HCT116 (cell line): ENCODE measurements around the gene TRMO. TPM values are rescaled to one million over a fixed set of nuclear protein-coding genes. Genes with fewer than 3 reads are reported as not detected.

ENCODE experiments used
- ATAC-seq: fragments of 200-7000 bp; cut with Tn5 transposase; 2 replicates; pipeline ENCODE4 v1.9.1; 2020; ENCODE audit warnings: mild to moderate bottlenecking, moderate library complexity
- BruUV-seq: library from RNA; stranded (reverse); fragments of 400-500 nt; replicated peaks from 2 replicates; lab custom pipeline; 2021; lab: Mats Ljungman, UMichigan
- CTCF ChIA-PET: fragments of 300-600 bp; sonication (Branson Sonifier 250); formaldehyde crosslinking; loops from one replicate; lab custom pipeline; 2021; ENCODE audit warnings: antibody characterized with exemption; lab: Charles Lee
- POLR2A ChIA-PET: fragments of 300-600, 350-600 bp; sonication (Branson Sonifier 250); formaldehyde crosslinking; loops from one replicate; lab custom pipeline; 2021; ENCODE audit warnings: antibody characterized with exemption; lab: Charles Lee
- RAD21 ChIA-PET, 2 experiments: fragments of 300-600 bp; sonication (Branson Sonifier 250); formaldehyde crosslinking; loops; one replicate each; lab custom pipeline; 2023; ENCODE audit warnings: low total read pairs in 2 of 2; ENCODE audit not compliant: uncharacterized antibody in 2 of 2, unreplicated experiment in 2 of 2, low non-redundant PET in 1 of 2; lab: Charles Lee
- DNase-seq: peaks from one replicate; pipeline ENCODE4 v3.0.0-alpha.2; 2010; ENCODE audit warnings: low read depth, low spot score
- H2AFZ ChIP-seq: fragments of 200-600 bp; shearing (Covaris generic), sonication (generic); 2 replicates; pipeline ENCODE4 v1.6.1; 2017; ENCODE audit warnings: low read depth, mixed run types, mixed read lengths, antibody characterized with exemption, low read length; ENCODE audit not compliant: poor library complexity, severe bottlenecking
- H3K27ac ChIP-seq: 2 replicates; pipeline ENCODE4 v1.5.1; 2012; ENCODE audit warnings: low read depth, low read length
- H3K27me3 ChIP-seq: fragments of 200-600 bp; sonication (generic); 2 replicates; pipeline ENCODE4 v1.6.1; 2016; ENCODE audit warnings: mixed run types, low read length, mixed read lengths; ENCODE audit not compliant: insufficient read depth
- H3K36me3 ChIP-seq, 2 experiments: fragments of 200-500 bp in 1 of 2; fragments of 200-600 bp in 1 of 2; sonication (Bioruptor generic) in 1 of 2; sonication (generic) in 1 of 2; 2 replicates each; pipeline versions ENCODE4 v1.5.1 to v1.6.1; 2014 to 2016; ENCODE audit warnings: low read length in 2 of 2, inconsistent platforms in 1 of 2, mixed read lengths in 1 of 2, mixed run types in 1 of 2; ENCODE audit not compliant: insufficient read depth in 2 of 2, control insufficient read depth in 1 of 2
- H3K4me1 ChIP-seq, 2 experiments: fragments of 200-600 bp in 1 of 2; sonication (generic) in 1 of 2; 2 replicates each; pipeline versions ENCODE4 v1.5.1 to v1.6.1; 2012 to 2017; ENCODE audit warnings: low read length in 2 of 2, inconsistent platforms in 1 of 2, mild to moderate bottlenecking in 1 of 2, mixed read lengths in 1 of 2, mixed run types in 1 of 2, moderate library complexity in 1 of 2; ENCODE audit not compliant: insufficient read depth in 2 of 2, control insufficient read depth in 1 of 2
- H3K4me2 ChIP-seq: fragments of 200-600 bp; sonication (generic); 2 replicates; pipeline ENCODE4 v1.6.1; 2017; ENCODE audit warnings: mixed run types, low read length, mixed read lengths
- H3K4me3 ChIP-seq, 2 experiments: fragments of 200-600 bp in 1 of 2; sonication (generic) in 1 of 2; replicated peaks in 1 of 2; 2 replicates each; pipeline ENCODE4 v1.5.1; 2011 to 2016; ENCODE audit warnings: low read length in 2 of 2, control low read depth in 1 of 2, low read depth in 1 of 2, mild to moderate bottlenecking in 1 of 2, mixed read lengths in 1 of 2, mixed run types in 1 of 2
- H3K79me2 ChIP-seq: fragments of 200-600 bp; sonication (generic); 2 replicates; pipeline ENCODE4 v1.6.1; 2017; ENCODE audit warnings: mild to moderate bottlenecking, mixed run types, low read length, moderate library complexity, mixed read lengths; ENCODE audit not compliant: insufficient read depth
- H3K9ac ChIP-seq: fragments of 200-600 bp; sonication (generic); 2 replicates; pipeline ENCODE4 v1.6.1; 2016; ENCODE audit warnings: low read length, mixed read lengths
- H3K9me2 ChIP-seq: fragments of 200-600 bp; sonication (generic), shearing (Covaris generic); 2 replicates; pipeline ENCODE4 v1.6.1; 2017; ENCODE audit warnings: mixed run types, mild to moderate bottlenecking, moderate library complexity; ENCODE audit not compliant: insufficient read depth
- H3K9me3 ChIP-seq, 2 experiments: fragments of 200-500 bp in 1 of 2; fragments of 200-600 bp in 1 of 2; sonication (Bioruptor generic) in 1 of 2; sonication (generic) in 1 of 2; 2 replicates each; pipeline ENCODE4 v1.6.1; 2014 to 2017; ENCODE audit warnings: low read length in 2 of 2, mixed read lengths in 2 of 2, inconsistent platforms in 1 of 2, low read depth in 1 of 2, mild to moderate bottlenecking in 1 of 2, mixed run types in 1 of 2, moderate library complexity in 1 of 2; ENCODE audit not compliant: control insufficient read depth in 1 of 2, insufficient read depth in 1 of 2
- H4K20me1 ChIP-seq: fragments of 200-600 bp; sonication (generic), shearing (Covaris generic); 2 replicates; pipeline ENCODE4 v1.6.1; 2017; ENCODE audit warnings: mixed run types, mild to moderate bottlenecking, moderate library complexity; ENCODE audit not compliant: insufficient read depth
- ATF3 ChIP-seq: IDR thresholded peaks from 2 replicates; pipeline ENCODE4 v1.6.1; 2012
- CBX3 ChIP-seq: IDR thresholded peaks from 2 replicates; pipeline ENCODE4 v1.6.1; 2012; ENCODE audit warnings: low read depth
- CEBPB ChIP-seq: IDR thresholded peaks from 2 replicates; pipeline ENCODE4 v1.6.1; 2012; ENCODE audit warnings: low read depth
- CTCF ChIP-seq, 3 experiments: fragments of 200-600 bp in 1 of 3; sonication (generic) in 1 of 3; IDR thresholded peaks in 2 of 3; conservative IDR thresholded peaks in 1 of 3; 2 replicates each; pipeline ENCODE4 v1.5.1; 2012 to 2017; ENCODE audit warnings: low read depth in 2 of 3, low read length in 2 of 3, antibody characterized with exemption in 1 of 3, borderline replicate concordance in 1 of 3, control low read depth in 1 of 3, mild to moderate bottlenecking in 1 of 3, mixed read lengths in 1 of 3, mixed run types in 1 of 3, moderate library complexity in 1 of 3; ENCODE audit not compliant: insufficient read depth in 1 of 3
- EGR1 ChIP-seq: IDR thresholded peaks from 2 replicates; pipeline ENCODE4 v1.6.1; 2012; ENCODE audit warnings: low read depth
- EZH2 ChIP-seq: fragments of 200-600 bp; sonication (generic); IDR thresholded peaks from 2 replicates; pipeline ENCODE4 v1.6.1; 2017; ENCODE audit warnings: antibody characterized with exemption, mixed run types
- JUND ChIP-seq: IDR thresholded peaks from 2 replicates; pipeline ENCODE4 v1.6.1; 2012
- SIN3A ChIP-seq: IDR thresholded peaks from 2 replicates; pipeline ENCODE4 v1.6.1; 2012; ENCODE audit warnings: low read depth
- SP1 ChIP-seq: IDR thresholded peaks from 2 replicates; pipeline ENCODE4 v1.6.1; 2012; ENCODE audit warnings: low read depth
- SRF ChIP-seq: IDR thresholded peaks from 2 replicates; pipeline ENCODE4 v1.6.1; 2012; ENCODE audit warnings: low read depth
- TCF7L2 ChIP-seq: IDR thresholded peaks from 2 replicates; pipeline ENCODE4 v1.7.0; 2011; ENCODE audit warnings: borderline replicate concordance, inconsistent platforms; ENCODE audit not compliant: insufficient read depth, insufficient read length; ENCODE audit errors: extremely low read depth
- YY1 ChIP-seq: IDR thresholded peaks from 2 replicates; pipeline ENCODE4 v1.6.1; 2011; ENCODE audit warnings: low read length, low read depth, moderate library complexity, mild to moderate bottlenecking; ENCODE audit not compliant: insufficient replicate concordance; ENCODE audit errors: extremely low read depth
- ZFX ChIP-seq: fragments of 450-650 bp; IDR thresholded peaks from 2 replicates; pipeline ENCODE4 v1.6.1; 2017
- intact Hi-C: fragments of 100-400 bp; cut with micrococcal nuclease; formaldehyde crosslinking; loops from 2 replicates; pipeline ENCODE4 v1.10.0; 2022
- total RNA-seq: library from RNA; stranded (reverse); gene quantifications from one replicate; pipeline ENCODE4 v1.2.1, GENCODE V29; 2021; ENCODE audit not compliant: unreplicated experiment

TRMO gene
- total RNA-seq, 1 experiment from 2014 or later = 10.2 TPM

GRCh38 chr9:97875111-97875510, 47.2 kb downstream of the TRMO start:
- no peak overlapping the region for H3K27ac ChIP-seq
- BruUV-seq = no TSS peak
- no peaks in the 10 kb centered on the region for H3K27me3 ChIP-seq
- RAD21 ChIA-PET = no interaction called here
- H3K9me3 ChIP-seq = no peaks in the 10 kb centered on the region
- POLR2A ChIA-PET = no interaction called here
- H3K36me3 ChIP-seq = no peaks in the 10 kb centered on the region
- intact Hi-C loops = no loop called here
- no peak overlapping the region for H3K4me2 ChIP-seq
- H3K9ac ChIP-seq = no peak overlapping the region
- H3K9me2 ChIP-seq = no peaks in the 10 kb centered on the region
- no peak overlapping the region for H3K4me3 ChIP-seq
- H4K20me1 ChIP-seq = no peaks in the 10 kb centered on the region
- TF ChIP-seq ATF3 = no peak
- no peak for TF ChIP-seq CBX3
- TF ChIP-seq SP1 = no peak
- TF ChIP-seq CEBPB = no peak
- no peak for TF ChIP-seq SIN3A
- TF ChIP-seq CTCF (IDR thresholded peaks at IDR 0.05 in 2 of 3, conservative IDR thresholded peaks at IDR 0.05 in 1 of 3; ENCODE audit: borderline replicate concordance in 1 of 3, insufficient read depth in 1 of 3, low read depth in 2 of 3, low read length in 2 of 3) = no peak
- DNase-seq = no peak
- peaks cover 0 to 7% of the 10 kb centered on the region in 2 experiments; a peak in 2 of 4 replicates for H3K4me1 ChIP-seq
- CTCF ChIA-PET = interaction anchor here (1.8 kb wide), 1 partner anchor 15 kb away, joined by 8 read pairs; no protein-coding TSS in a partner anchor
- no peak overlapping the region for H2AFZ ChIP-seq
- no peak for ATAC-seq
- H3K79me2 ChIP-seq = no peaks in the 10 kb centered on the region

- RAD21 ChIA-PET = no interaction called here
- no TSS peak for BruUV-seq
- Histone ChIP-seq H3K9ac (no peak overlapping the region), H3K9me3 (no peaks in the 10 kb centered on the region), H3K27me3 (no peaks in the 10 kb centered on the region), H2AFZ (no peak overlapping the region), H3K4me1 (peaks cover 0 to 7% of the 10 kb centered on the region in 2 experiments; a peak in 2 of 4 replicates), H4K20me1 (no peaks in the 10 kb centered on the region), H3K27ac (no peak overlapping the region), H3K79me2 (no peaks in the 10 kb centered on the region), H3K4me3 (no peak overlapping the region), H3K4me2 (no peak overlapping the region), H3K36me3 (no peaks in the 10 kb centered on the region), H3K9me2 (no peaks in the 10 kb centered on the region)
- DNase-seq = no peak
- CTCF ChIA-PET = interaction anchor here (1.8 kb wide), 1 partner anchor 16 kb away, joined by 8 read pairs; no protein-coding TSS in a partner anchor
- POLR2A ChIA-PET = no interaction called here
- intact Hi-C loops = no loop called here
- ATAC-seq = no peak
- TF ChIP-seq SP1 (no peak), EZH2 (no peak), SRF (no peak), JUND (no peak), ZFX (no peak), EGR1 (no peak), YY1 (no peak), CTCF (IDR thresholded peaks at IDR 0.05 in 2 of 3, conservative IDR thresholded peaks at IDR 0.05 in 1 of 3; ENCODE audit: borderline replicate concordance in 1 of 3, insufficient read depth in 1 of 3, low read depth in 2 of 3, low read length in 2 of 3) (no peak), TCF7L2 (no peak)
Measured at GRCh38 chr9:97874624-97875023, 47.7 kb downstream of the TRMO start.
